Thyroid gland (tissue), 4 donors: ENCODE results near the gene DOP1B. TPM values are rescaled to one million over a fixed set of nuclear protein-coding genes. Genes with fewer than 3 reads are reported as not detected.

Experiments used
- DNase-seq, 2 donors: peaks; one replicate each; pipeline ENCODE4 v3.0.0-alpha.2; 2019
- H3K27ac ChIP-seq, 3 donors: fragments of 200-600 bp; sonication (generic); 1 replicate in 2 of 3; 2 replicates in 1 of 3; pipeline ENCODE4 v1.5.1; 2016 to 2019; ENCODE audit warnings: mild to moderate bottlenecking in 1 of 3, moderate library complexity in 1 of 3
- H3K27me3 ChIP-seq: fragments of 200-600 bp; sonication (generic); one replicate; pipeline ENCODE4 v1.5.1; 2019
- H3K36me3 ChIP-seq, 2 donors: fragments of 200-600 bp; sonication (generic); one replicate each; pipeline ENCODE4 v1.5.1; 2016 to 2019
- H3K4me1 ChIP-seq, 2 donors: fragments of 200-600 bp; sonication (generic); one replicate each; pipeline ENCODE4 v1.5.1; 2017 to 2019
- H3K4me3 ChIP-seq, 3 donors: fragments of 200-600 bp; sonication (generic); replicated peaks in 1 of 3; 1 replicate in 2 of 3; 2 replicates in 1 of 3; pipeline ENCODE4 v1.5.1; 2016; ENCODE audit warnings: mild to moderate bottlenecking in 1 of 3
- H3K9me3 ChIP-seq: fragments of 200-600 bp; sonication (generic); one replicate; pipeline ENCODE4 v1.5.1; 2017
- POLR2A ChIP-seq, 2 donors: fragments of 450-650 bp; IDR thresholded peaks; one replicate each; pipeline ENCODE4 v1.6.1; 2017; ENCODE audit warnings: antibody characterized with exemption in 2 of 2, mild to moderate bottlenecking in 2 of 2, moderate library complexity in 1 of 2
- WGBS, 2 donors: methylation state at CpG; one replicate each; pipeline ENCODE4 v1.1.5; 2017; 5-methylcytosine and 5-hydroxymethylcytosine counted together
- intact Hi-C: fragments of 100-400 bp; cut with DNase I; formaldehyde crosslinking; loops from one replicate; pipeline ENCODE4 v1.15.1; 2023
- total RNA-seq, 4 donors: library from RNA; depleted of rRNA; stranded (reverse); fragments of >200 nt; gene quantifications; one replicate each; pipeline ENCODE4 v1.2.3, GENCODE V29; 2016
- TF ChIP-seq, protein P1 (sequence below), 6 experiments: fragments of 200-600 bp in 3 of 6; fragments of 450-650 bp in 3 of 6; sonication (generic) in 3 of 6; IDR thresholded peaks; one replicate each; pipeline ENCODE4 v1.5.1; 2016 to 2019; ENCODE audit warnings: antibody characterized with exemption in 6 of 6, mild to moderate bottlenecking in 2 of 6, inconsistent platforms in 1 of 6, moderate library complexity in 1 of 6

The DOP1B gene
- total RNA-seq, 4 donors from 2014 or later, result 15.9 to 28.1 (median 20.4) TPM

DNA sequence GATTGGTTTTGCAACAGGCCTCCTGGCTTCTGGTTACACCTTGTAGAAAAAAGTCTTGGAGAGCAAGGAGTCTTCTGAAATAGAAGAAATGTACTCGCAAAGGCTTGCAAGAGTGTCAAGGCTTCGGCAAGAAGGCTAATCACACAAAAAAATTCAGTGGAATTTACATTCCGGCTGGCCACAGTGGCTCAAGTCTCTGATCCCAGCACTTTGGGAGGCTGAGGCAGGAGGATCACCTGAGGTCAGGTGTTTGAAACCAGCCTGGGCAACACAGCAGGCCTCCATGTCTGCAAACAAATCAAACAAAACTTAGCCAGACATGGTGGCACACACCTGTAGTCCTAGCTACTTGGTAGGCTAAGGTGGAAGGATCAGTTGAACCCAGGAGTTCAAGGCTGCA, 7.7 kb upstream of the DOP1B start:
- intact Hi-C loops, result loop anchor here (10.0 kb wide), 1 partner anchor 176 kb away; the partner anchor contains the start of gene MORC3
- Histone ChIP-seq H3K27me3 (no peaks in the 10 kb centered on the region), H3K9me3 (no peaks in the 10 kb centered on the region), H3K4me1 (peaks cover 7 to 12% of the 10 kb centered on the region in 2 donors), H3K36me3 (no peaks in the 10 kb centered on the region), H3K4me3 (no peak overlapping the region), H3K27ac (no peak overlapping the region)
- 93 to 97% methylated on average over 3 of the region's 3 CpGs for WGBS, 2 donors
- DNase-seq, result no peak
- TF ChIP-seq POLR2A (IDR thresholded peaks at IDR 0.05), result no peak
- TF ChIP-seq, protein P1, sequence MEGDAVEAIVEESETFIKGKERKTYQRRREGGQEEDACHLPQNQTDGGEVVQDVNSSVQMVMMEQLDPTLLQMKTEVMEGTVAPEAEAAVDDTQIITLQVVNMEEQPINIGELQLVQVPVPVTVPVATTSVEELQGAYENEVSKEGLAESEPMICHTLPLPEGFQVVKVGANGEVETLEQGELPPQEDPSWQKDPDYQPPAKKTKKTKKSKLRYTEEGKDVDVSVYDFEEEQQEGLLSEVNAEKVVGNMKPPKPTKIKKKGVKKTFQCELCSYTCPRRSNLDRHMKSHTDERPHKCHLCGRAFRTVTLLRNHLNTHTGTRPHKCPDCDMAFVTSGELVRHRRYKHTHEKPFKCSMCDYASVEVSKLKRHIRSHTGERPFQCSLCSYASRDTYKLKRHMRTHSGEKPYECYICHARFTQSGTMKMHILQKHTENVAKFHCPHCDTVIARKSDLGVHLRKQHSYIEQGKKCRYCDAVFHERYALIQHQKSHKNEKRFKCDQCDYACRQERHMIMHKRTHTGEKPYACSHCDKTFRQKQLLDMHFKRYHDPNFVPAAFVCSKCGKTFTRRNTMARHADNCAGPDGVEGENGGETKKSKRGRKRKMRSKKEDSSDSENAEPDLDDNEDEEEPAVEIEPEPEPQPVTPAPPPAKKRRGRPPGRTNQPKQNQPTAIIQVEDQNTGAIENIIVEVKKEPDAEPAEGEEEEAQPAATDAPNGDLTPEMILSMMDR (IDR thresholded peaks at IDR 0.05), result no peak

DNA sequence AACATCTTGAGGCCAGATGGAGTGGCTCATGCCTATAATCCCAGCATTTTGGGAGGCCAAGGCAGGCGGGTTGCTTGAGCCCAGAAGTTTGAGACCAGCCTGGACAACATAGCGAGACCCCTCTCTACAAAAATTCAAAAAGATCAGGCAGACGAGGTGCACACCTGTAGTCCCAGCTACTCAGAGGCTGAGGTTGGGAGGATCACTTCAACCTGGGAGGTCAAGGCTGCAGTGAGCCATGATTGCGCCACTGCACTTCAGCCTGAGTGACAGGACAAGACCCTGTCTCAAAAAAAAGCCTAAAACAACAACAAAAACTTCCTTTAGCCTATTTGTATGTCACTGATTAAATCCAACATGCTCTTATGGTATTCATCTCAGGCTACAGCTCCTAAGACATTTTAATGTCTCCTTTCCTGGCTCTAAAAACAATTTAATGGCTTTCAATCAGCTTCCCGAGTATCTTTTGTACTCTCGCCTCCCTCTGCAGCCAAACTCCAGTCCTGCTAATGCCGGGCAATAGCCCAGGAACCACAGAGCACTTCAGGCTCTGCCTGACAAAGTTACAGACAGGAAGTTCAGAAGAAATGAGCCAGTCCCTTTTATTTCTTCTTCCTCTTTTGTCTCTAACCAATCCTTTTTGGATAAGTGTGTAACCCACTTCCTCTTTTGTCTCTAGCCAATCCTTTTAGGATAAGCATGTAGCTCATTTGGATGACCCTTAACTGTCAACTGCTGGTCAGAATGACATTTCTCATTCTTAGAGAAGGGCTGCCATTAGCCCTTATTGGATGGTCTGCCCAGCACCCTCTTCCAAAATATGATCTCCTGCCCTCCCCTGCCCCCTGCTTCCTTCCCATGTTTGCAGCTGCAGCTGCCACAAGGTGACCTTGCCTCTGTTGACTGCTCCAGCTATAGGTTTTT, 6.6 kb upstream of the DOP1B start:
- Histone ChIP-seq H3K27ac (peak overlapping the region; percentile 67 to 79 (median 75)), H3K9me3 (no peaks in the 10 kb centered on the region), H3K4me1 (peaks cover 10 to 18% of the 10 kb centered on the region in 2 donors), H3K4me3 (no peak overlapping the region), H3K27me3 (no peaks in the 10 kb centered on the region), H3K36me3 (no peaks in the 10 kb centered on the region)
- peak; percentile 73 to 84 for DNase-seq
- no peak for TF ChIP-seq POLR2A (IDR thresholded peaks at IDR 0.05)
- intact Hi-C loops, result loop anchor here (10.0 kb wide), 1 partner anchor 175 kb away; the partner anchor contains the start of gene MORC3
- WGBS, 2 donors, result 52 to 59% methylated on average over 7 of the region's 7 CpGs

DNA sequence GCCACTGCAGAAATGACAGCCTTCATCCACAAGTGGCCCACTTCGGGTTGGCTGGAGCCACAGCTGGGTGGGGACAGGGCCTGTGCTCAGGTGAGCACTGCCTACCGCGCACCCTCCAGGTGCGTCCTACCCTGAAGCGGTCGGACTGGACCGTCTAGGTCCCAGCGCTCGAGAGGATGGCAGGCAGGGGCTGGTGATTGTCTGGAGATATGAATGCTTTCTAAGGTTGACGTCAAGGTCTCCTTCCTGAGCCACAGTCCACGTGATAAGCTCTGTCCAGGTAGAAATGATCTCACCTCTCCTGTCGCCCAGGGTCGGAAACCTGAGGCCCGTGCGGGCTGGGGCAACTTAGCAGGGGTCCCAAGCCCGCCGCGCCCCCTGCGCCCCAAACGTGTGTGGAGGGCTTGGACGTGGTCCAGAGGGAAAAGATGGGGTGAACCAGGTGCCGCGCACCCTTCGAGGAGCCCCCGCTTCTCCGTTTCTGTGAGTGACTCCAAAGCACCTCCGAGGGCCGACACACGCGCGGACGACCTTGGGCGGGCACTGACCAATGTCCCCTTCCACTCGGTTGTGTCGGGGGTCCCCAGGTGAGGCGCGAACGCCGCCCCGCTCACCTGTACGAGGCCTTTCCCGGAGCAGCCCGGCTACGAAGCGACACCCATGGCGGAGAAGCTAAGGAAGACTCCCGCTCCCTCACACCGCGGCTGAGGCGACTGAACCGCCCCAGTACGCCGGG, 853 bp upstream of the DOP1B start:
- peak overlapping the region; percentile 22 to 78 (median 75) for H3K4me3 ChIP-seq
- peak overlapping the region; percentile 88 to 93 (median 92) for H3K27ac ChIP-seq
- WGBS, 2 donors, result 5 to 17% methylated on average over 23 to 37 of the region's 53 CpGs
- intact Hi-C loops, result no loop called here
- no peaks in the 10 kb centered on the region for H3K9me3 ChIP-seq
- TF ChIP-seq POLR2A (IDR thresholded peaks at IDR 0.05), result peak; percentile 94 to 95
- TF ChIP-seq, protein P1 (IDR thresholded peaks at IDR 0.05), result no peak
- H3K4me1 ChIP-seq, result peaks cover 7 to 19% of the 10 kb centered on the region in 2 donors
- peak; percentile 85 to 86 for DNase-seq
- no peaks in the 10 kb centered on the region for H3K36me3 ChIP-seq
- H3K27me3 ChIP-seq, result no peaks in the 10 kb centered on the region

DNA sequence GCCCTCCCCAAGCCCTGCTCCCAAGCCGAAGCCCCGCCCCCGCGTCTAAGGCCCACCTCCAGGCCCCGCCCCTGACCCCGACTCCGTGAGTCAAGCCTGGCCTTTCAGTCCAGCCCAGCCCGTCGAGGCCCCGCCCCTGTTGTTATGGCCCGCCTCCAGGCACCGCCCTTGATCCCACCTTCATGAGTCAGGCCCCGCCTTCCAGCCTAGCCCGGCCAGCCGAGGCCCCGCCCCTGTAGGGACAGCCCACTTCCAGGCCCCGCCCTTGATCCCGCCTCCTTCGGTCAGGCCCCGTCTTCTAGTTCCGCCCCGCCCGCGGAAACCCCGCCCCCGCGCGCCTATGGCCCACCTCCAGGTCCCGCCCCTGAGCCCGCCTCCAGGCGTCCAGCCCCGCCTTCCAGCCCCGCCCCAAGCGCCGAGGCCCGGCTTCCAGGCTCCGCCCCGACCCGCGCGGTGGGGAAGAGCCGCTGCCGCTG, 247 bp upstream of the DOP1B start:
- WGBS, 2 donors, result 2 to 3% methylated on average over 10 to 15 of the region's 43 CpGs
- Histone ChIP-seq H3K9me3 (no peaks in the 10 kb centered on the region), H3K36me3 (no peaks in the 10 kb centered on the region), H3K27ac (peak overlapping the region; percentile 88 to 93 (median 92)), H3K4me1 (peaks cover 7 to 18% of the 10 kb centered on the region in 2 donors), H3K27me3 (no peaks in the 10 kb centered on the region), H3K4me3 (peak overlapping the region; percentile 79 to 92 (median 86))
- TF ChIP-seq, protein P1 (IDR thresholded peaks at IDR 0.05), result no peak
- no peak for TF ChIP-seq POLR2A (IDR thresholded peaks at IDR 0.05)
- intact Hi-C loops, result no loop called here
- peak; percentile 100 for DNase-seq

DNA sequence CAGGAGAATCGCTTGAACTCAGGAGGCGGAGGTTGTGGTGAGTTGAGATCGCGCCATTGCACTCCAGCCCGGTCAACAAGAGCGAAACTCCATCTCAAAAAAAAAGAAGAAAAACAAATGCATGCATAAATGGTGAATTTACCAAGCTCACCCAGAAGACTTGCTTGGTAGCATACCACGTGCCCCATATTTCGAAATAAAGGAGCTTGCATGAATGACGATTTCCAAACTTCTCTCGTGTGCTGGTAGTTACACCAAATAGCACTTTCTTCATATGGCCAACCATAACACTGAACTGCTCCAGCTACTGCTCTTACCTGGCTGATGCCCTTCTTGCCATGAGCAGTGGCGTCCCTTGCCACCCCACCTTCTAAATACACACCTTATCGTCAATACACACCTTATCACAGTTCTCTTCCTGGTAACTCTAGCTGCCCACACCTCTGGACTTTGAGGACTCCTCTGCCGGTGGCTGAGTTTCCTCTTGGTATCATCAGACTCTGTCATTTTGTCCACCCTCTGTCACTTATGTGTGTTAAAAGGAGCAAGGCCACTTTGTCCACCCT, 2.8 kb downstream of the DOP1B start:
- DNase-seq, result no peak
- Histone ChIP-seq H3K27ac (no peak overlapping the region), H3K27me3 (no peaks in the 10 kb centered on the region), H3K4me3 (no peak overlapping the region), H3K9me3 (no peaks in the 10 kb centered on the region), H3K36me3 (no peaks in the 10 kb centered on the region), H3K4me1 (peaks cover 7 to 24% of the 10 kb centered on the region in 2 donors)
- 82 to 83% methylated on average over 13 of the region's 13 CpGs for WGBS, 2 donors
- intact Hi-C loops, result no loop called here
- TF ChIP-seq, protein P1 (IDR thresholded peaks at IDR 0.05), result no peak
- TF ChIP-seq POLR2A (IDR thresholded peaks at IDR 0.05), result no peak
